Nephron progenitor cell (in vitro differentiated cells): ENCODE data around the gene RBM20.

Experiments used
- DNase-seq: peaks from one replicate; pipeline ENCODE4 v3.0.0; 2021
- H3K27ac Mint-ChIP-seq: 2 replicates; pipeline ENCODE4 v1.8.0; 2021; ENCODE audit warnings: mild to moderate bottlenecking, moderate library complexity, mixed read lengths
- H3K27me3 Mint-ChIP-seq: 2 replicates; pipeline ENCODE4 v1.8.0; 2021; ENCODE audit warnings: mild to moderate bottlenecking, low read depth, mixed read lengths; ENCODE audit not compliant: poor library complexity
- H3K36me3 Mint-ChIP-seq: 2 replicates; pipeline ENCODE4 v1.8.0; 2021; ENCODE audit warnings: low read depth, mixed read lengths
- H3K4me1 Mint-ChIP-seq: 2 replicates; pipeline ENCODE4 v1.8.0; 2021; ENCODE audit warnings: mixed read lengths
- H3K4me3 Mint-ChIP-seq: 2 replicates; pipeline ENCODE4 v1.8.0; 2021; ENCODE audit warnings: mild to moderate bottlenecking, moderate library complexity, mixed read lengths
- H3K9me3 Mint-ChIP-seq: 2 replicates; pipeline ENCODE4 v1.8.0; 2021; ENCODE audit warnings: mild to moderate bottlenecking, moderate library complexity, mixed read lengths
- CTCF ChIP-seq: fragments of 200-600 bp; sonication (generic); IDR thresholded peaks from 2 replicates; pipeline ENCODE4 v1.5.0; 2021; ENCODE audit warnings: antibody characterized with exemption

The RBM20 gene

DNA sequence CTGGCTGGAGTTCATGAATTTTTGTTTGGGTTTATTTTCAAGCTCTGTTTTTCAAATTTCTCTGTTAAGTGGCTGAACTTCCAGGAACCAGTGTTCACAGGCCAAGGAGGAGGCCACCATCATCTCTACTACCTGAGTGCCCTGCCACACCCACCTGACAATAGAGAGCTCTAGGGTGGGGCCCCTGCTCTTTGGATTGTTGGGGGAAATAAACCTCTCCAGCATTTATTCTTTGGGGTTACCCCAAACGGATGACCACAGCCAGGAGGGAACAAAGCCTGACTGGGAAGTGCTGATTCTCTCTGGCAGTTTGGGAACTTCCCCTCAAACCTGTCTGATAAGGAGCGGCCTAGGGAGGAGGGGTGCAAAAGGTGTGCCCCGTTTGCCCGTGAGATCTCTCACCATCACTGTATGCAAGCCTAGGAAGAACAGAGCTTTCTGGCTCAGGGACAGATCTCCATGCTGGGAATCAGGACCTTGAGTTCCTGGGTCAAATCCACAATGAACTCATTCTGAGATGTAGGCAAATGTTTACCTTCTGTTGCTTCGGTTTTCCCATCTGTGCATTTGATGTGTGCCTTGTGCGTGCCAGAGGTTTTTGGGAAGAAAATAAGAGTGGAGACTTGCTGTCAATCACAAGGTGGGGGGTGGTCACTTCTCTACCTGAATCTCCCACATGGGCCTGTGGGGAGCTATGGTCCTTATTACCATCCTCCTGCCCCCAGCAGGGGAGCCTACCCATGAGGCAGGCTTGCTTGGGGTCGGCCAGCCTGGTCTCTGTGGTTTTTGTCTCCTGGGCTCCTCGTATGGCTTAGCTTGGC, 199.9 kb downstream of the RBM20 start:
- Mint-ChIP-seq H3K4me3 (no peak overlapping the region), H3K9me3 (no peaks in the 10 kb centered on the region), H3K27me3 (peaks cover 8% of the 10 kb centered on the region), H3K4me1 (peaks cover 86% of the 10 kb centered on the region), H3K36me3 (no peaks in the 10 kb centered on the region), H3K27ac (peak overlapping the region; percentile 45)
- no peak for DNase-seq
- no peak for TF ChIP-seq CTCF

GRCh38 chr10:110844617-110844881, 200.4 kb downstream of the RBM20 start:
- Mint-ChIP-seq H3K9me3 (no peaks in the 10 kb centered on the region), H3K4me1 (peaks cover 82% of the 10 kb centered on the region), H3K27ac (no peak overlapping the region), H3K4me3 (no peak overlapping the region), H3K27me3 (peaks cover 8% of the 10 kb centered on the region), H3K36me3 (no peaks in the 10 kb centered on the region)
- no peak for DNase-seq
- no peak for TF ChIP-seq CTCF

DNA sequence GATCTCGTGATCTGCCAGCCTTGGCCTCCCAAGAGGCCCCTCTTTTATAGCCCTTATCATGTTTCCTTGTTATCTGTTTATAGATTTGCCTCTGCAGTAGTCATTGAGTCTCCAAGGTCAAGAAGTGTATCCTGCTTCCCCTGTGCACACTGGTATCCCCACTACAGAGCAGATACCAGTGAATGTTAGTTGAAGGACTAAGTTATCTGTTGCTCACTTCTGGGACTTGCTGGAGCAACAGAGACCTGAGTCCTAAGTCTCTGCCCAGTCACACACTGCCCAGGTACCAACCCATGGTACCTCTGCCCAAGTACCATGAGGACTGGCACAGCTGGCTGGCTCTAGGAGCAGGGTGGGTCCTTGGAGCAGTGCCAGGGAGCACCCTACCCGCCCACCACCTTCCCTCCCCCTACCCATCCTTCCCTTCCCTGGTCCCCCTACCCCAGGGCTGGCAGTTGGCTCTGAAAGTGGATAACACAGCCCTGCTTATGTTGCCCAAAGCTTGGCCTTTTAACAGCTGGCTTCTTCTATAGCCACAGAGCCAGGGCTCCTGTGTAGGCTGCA, 201.1 kb downstream of the RBM20 start:
- H3K4me3 Mint-ChIP-seq, result no peak overlapping the region
- no peak for TF ChIP-seq CTCF
- H3K4me1 Mint-ChIP-seq, result peaks cover 80% of the 10 kb centered on the region
- no peak overlapping the region for H3K27ac Mint-ChIP-seq
- H3K27me3 Mint-ChIP-seq, result peaks cover 8% of the 10 kb centered on the region
- H3K9me3 Mint-ChIP-seq, result no peaks in the 10 kb centered on the region
- no peaks in the 10 kb centered on the region for H3K36me3 Mint-ChIP-seq
- no peak for DNase-seq

GRCh38 chr10:110845756-110846620, 201.9 kb downstream of the RBM20 start:
- Mint-ChIP-seq H3K4me1 (peaks cover 80% of the 10 kb centered on the region), H3K36me3 (no peaks in the 10 kb centered on the region), H3K4me3 (no peak overlapping the region), H3K9me3 (no peaks in the 10 kb centered on the region), H3K27ac (no peak overlapping the region), H3K27me3 (peaks cover 8% of the 10 kb centered on the region)
- no peak for DNase-seq
- no peak for TF ChIP-seq CTCF

- DNase-seq, result no peak
- H3K27ac Mint-ChIP-seq, result peak overlapping the region; percentile 36
- no peak overlapping the region for H3K4me3 Mint-ChIP-seq
- no peak for TF ChIP-seq CTCF
- peaks cover 72% of the 10 kb centered on the region for H3K4me1 Mint-ChIP-seq
- H3K36me3 Mint-ChIP-seq, result no peaks in the 10 kb centered on the region
- H3K9me3 Mint-ChIP-seq, result no peaks in the 10 kb centered on the region
- H3K27me3 Mint-ChIP-seq, result peaks cover 12% of the 10 kb centered on the region
These were observed 203.2 kb downstream of the RBM20 start for GRCh38 chr10:110847374-110847773.
